ENCODE data around the gene MRPL40. TPM values are rescaled to one million over a fixed set of nuclear protein-coding genes. Genes with fewer than 3 reads are reported as not detected.

Gene MRPL40
- polyA plus RNA-seq, 1 donor from 2014 or later, result 32.5 TPM

DNA sequence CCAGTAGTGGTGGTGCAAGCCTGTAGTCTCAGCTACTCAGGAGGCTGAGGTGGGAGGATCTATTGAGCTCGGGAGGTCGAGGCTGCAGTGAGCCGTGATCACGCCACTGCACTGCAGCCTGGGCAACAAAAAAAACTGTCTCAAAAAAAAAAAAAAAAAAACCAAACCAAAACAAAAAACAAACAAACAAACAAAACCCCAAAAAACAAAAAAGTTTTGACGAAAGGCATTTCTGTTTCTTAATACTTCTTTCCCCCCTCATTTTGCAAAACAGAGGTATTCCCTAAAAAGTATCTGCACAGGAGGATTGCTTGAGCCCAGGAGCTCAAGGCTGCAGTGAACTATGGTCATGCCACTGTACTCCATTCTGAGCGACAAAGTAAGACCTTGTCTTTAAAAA lies 12.0 kb upstream of the MRPL40 start:
- H3K9me3 ChIP-seq (ENCODE audit: low read length), result no peaks in the 10 kb centered on the region
- no peaks in the 10 kb centered on the region for H3K9me2 ChIP-seq (ENCODE audit: insufficient read depth, low read length)
- no peak overlapping the region for H3K27ac ChIP-seq (ENCODE audit: low read length)
- no peaks in the 10 kb centered on the region for H3K36me3 ChIP-seq (ENCODE audit: insufficient read depth, low read length)
- no peak overlapping the region for H3K9ac ChIP-seq (ENCODE audit: low read length)
- no peak overlapping the region for H3K4me3 ChIP-seq (ENCODE audit: low read length)
- H4K20me1 ChIP-seq (ENCODE audit: insufficient read depth), result no peaks in the 10 kb centered on the region
- H3K79me2 ChIP-seq (replicated peaks; ENCODE audit: insufficient read depth, low read length), result peaks cover 37% of the 10 kb centered on the region
- no peak overlapping the region for H3K4me2 ChIP-seq (ENCODE audit: low read length)
- no peak overlapping the region for H2AFZ ChIP-seq (ENCODE audit: low read depth, low read length)
- H3K27me3 ChIP-seq (ENCODE audit: insufficient read depth, low read depth, low read length), result no peaks in the 10 kb centered on the region
- no peaks in the 10 kb centered on the region for H3F3A ChIP-seq (ENCODE audit: insufficient read depth, low read length, poor library complexity, severe bottlenecking)
- TF ChIP-seq, protein P1, sequence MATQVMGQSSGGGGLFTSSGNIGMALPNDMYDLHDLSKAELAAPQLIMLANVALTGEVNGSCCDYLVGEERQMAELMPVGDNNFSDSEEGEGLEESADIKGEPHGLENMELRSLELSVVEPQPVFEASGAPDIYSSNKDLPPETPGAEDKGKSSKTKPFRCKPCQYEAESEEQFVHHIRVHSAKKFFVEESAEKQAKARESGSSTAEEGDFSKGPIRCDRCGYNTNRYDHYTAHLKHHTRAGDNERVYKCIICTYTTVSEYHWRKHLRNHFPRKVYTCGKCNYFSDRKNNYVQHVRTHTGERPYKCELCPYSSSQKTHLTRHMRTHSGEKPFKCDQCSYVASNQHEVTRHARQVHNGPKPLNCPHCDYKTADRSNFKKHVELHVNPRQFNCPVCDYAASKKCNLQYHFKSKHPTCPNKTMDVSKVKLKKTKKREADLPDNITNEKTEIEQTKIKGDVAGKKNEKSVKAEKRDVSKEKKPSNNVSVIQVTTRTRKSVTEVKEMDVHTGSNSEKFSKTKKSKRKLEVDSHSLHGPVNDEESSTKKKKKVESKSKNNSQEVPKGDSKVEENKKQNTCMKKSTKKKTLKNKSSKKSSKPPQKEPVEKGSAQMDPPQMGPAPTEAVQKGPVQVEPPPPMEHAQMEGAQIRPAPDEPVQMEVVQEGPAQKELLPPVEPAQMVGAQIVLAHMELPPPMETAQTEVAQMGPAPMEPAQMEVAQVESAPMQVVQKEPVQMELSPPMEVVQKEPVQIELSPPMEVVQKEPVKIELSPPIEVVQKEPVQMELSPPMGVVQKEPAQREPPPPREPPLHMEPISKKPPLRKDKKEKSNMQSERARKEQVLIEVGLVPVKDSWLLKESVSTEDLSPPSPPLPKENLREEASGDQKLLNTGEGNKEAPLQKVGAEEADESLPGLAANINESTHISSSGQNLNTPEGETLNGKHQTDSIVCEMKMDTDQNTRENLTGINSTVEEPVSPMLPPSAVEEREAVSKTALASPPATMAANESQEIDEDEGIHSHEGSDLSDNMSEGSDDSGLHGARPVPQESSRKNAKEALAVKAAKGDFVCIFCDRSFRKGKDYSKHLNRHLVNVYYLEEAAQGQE (IDR thresholded peaks at IDR 0.05; ENCODE audit: borderline replicate concordance), result no peak
- no peak for TF ChIP-seq POLR2AphosphoS5 (IDR thresholded peaks at IDR 0.05)
- TF ChIP-seq EP300 (conservative IDR thresholded peaks at IDR 0.05; ENCODE audit: poor library complexity, severe bottlenecking), result no peak
- TF ChIP-seq TAF1 (IDR thresholded peaks at IDR 0.05; ENCODE audit: low read depth), result no peak
- TF ChIP-seq SMC3 (conservative IDR thresholded peaks at IDR 0.05; ENCODE audit: poor library complexity), result no peak
- no peak for TF ChIP-seq EZH2 (IDR thresholded peaks at IDR 0.05; ENCODE audit: borderline replicate concordance, insufficient read depth, low read length, poor library complexity, severe bottlenecking)
- TF ChIP-seq MXI1 (conservative IDR thresholded peaks at IDR 0.05; ENCODE audit: poor library complexity, severe bottlenecking), result no peak
- TF ChIP-seq RAD21 (conservative IDR thresholded peaks at IDR 0.05), result no peak
- TF ChIP-seq, protein P2, sequence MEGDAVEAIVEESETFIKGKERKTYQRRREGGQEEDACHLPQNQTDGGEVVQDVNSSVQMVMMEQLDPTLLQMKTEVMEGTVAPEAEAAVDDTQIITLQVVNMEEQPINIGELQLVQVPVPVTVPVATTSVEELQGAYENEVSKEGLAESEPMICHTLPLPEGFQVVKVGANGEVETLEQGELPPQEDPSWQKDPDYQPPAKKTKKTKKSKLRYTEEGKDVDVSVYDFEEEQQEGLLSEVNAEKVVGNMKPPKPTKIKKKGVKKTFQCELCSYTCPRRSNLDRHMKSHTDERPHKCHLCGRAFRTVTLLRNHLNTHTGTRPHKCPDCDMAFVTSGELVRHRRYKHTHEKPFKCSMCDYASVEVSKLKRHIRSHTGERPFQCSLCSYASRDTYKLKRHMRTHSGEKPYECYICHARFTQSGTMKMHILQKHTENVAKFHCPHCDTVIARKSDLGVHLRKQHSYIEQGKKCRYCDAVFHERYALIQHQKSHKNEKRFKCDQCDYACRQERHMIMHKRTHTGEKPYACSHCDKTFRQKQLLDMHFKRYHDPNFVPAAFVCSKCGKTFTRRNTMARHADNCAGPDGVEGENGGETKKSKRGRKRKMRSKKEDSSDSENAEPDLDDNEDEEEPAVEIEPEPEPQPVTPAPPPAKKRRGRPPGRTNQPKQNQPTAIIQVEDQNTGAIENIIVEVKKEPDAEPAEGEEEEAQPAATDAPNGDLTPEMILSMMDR (IDR thresholded peaks at IDR 0.05; ENCODE audit: poor library complexity, severe bottlenecking), result no peak

DNA sequence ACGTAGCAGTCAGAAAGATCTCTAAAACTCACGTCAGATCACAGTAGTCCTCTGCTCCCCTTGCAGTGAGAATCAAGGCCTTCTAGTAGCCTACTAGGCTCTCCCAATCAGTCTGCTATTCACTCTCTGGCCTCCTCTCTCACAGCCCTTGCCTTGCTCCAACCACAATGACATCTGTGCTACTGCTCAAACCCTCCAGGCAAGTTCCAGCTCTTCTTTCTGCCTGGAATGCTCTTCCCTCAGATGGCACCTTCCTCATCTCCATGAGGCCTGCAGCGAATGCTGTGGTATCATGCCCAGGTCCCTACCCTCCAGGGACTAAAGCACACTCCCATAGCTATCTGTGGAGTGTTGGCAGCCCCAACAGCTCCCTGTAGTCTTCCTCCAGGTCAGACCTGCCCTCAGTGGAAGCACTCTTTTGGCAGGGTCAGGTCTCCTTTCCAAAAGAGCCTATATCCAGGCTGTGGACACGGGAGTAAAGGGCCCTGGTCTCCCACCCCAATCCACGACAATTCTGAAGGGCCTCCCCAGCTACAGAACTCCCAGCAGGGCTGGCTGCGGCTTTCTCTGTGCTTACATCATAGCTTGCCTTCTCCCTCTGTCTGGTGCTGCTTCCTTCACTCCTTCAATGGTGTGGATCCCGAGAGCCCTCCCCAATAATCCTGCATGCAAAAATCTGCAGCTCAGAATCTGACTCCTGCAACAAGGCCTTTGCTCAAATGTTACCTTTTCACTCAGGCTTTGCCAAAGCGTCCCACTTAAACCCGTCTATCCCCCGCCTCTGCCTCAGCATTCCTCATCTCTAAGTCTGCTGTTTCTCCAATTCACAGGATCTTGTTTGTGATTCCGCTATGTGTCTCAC lies 9.7 kb upstream of the MRPL40 start:
- H3K9ac ChIP-seq (ENCODE audit: low read length), result no peak overlapping the region
- no peaks in the 10 kb centered on the region for H3K9me2 ChIP-seq (ENCODE audit: insufficient read depth, low read length)
- H3K4me2 ChIP-seq (ENCODE audit: low read length), result no peak overlapping the region
- peaks cover 49% of the 10 kb centered on the region for H3K79me2 ChIP-seq (replicated peaks; ENCODE audit: insufficient read depth, low read length)
- H3K27ac ChIP-seq (ENCODE audit: low read length), result no peak overlapping the region
- H3K4me3 ChIP-seq (ENCODE audit: low read length), result no peak overlapping the region
- H3K36me3 ChIP-seq (ENCODE audit: insufficient read depth, low read length), result no peaks in the 10 kb centered on the region
- H3K9me3 ChIP-seq (ENCODE audit: low read length), result no peaks in the 10 kb centered on the region
- no peak overlapping the region for H2AFZ ChIP-seq (ENCODE audit: low read depth, low read length)
- H4K20me1 ChIP-seq (ENCODE audit: insufficient read depth), result no peaks in the 10 kb centered on the region
- no peak for TF ChIP-seq EP300 (conservative IDR thresholded peaks at IDR 0.05; ENCODE audit: poor library complexity, severe bottlenecking)
- TF ChIP-seq SMC3 (conservative IDR thresholded peaks at IDR 0.05; ENCODE audit: poor library complexity), result no peak
- TF ChIP-seq POLR2AphosphoS5 (IDR thresholded peaks at IDR 0.05), result no peak
- no peak for TF ChIP-seq TAF1 (IDR thresholded peaks at IDR 0.05; ENCODE audit: low read depth)
- no peaks in the 10 kb centered on the region for H3K27me3 ChIP-seq (ENCODE audit: insufficient read depth, low read depth, low read length)
- H3F3A ChIP-seq (ENCODE audit: insufficient read depth, low read length, poor library complexity, severe bottlenecking), result no peaks in the 10 kb centered on the region
